H1 (cell line): Measurements from ENCODE around the gene PLXDC2. TPM values are rescaled to one million over a fixed set of nuclear protein-coding genes. Genes with fewer than 3 reads are reported as not detected.

Experiments
- CTCF ChIA-PET: fragments of 300-600 bp; sonication (Branson Sonifier 250); formaldehyde crosslinking; loops from one replicate; lab custom pipeline; 2021; ENCODE audit not compliant: partially characterized antibody; lab: Charles Lee
- POLR2A ChIA-PET: fragments of 300-600 bp; sonication (Branson Sonifier 250); formaldehyde crosslinking; loops from one replicate; lab custom pipeline; 2021; ENCODE audit warnings: inconsistent platforms; ENCODE audit not compliant: partially characterized antibody; lab: Charles Lee
- DNase-seq, 2 experiments: peaks; one replicate each; pipeline versions ENCODE4 v3.0.0 to v3.0.0-alpha.2; 2010 to 2022; ENCODE audit warnings: low spot score in 2 of 2, low read depth in 1 of 2, mixed read lengths in 1 of 2
- FAIRE-seq: peaks from 2 replicates; lab custom pipeline; 2011; peaks lifted over from hg19 to GRCh38; lab: Jason Lieb, UNC
- H2AFZ ChIP-seq: 2 replicates; pipeline ENCODE4 v1.8.1; 2012; ENCODE audit warnings: low read length, inconsistent platforms
- H2AK5ac ChIP-seq: 2 replicates; pipeline ENCODE4 v1.6.1; 2013; ENCODE audit warnings: low read depth, low read length
- H2BK120ac ChIP-seq: replicated peaks from 2 replicates; pipeline ENCODE3; 2013; ENCODE audit warnings: low read depth, low read length, inconsistent platforms
- H2BK12ac ChIP-seq: 2 replicates; pipeline ENCODE4 v1.6.1; 2013; ENCODE audit warnings: low read depth, low read length
- H2BK15ac ChIP-seq: 2 replicates; pipeline ENCODE4 v1.6.1; 2013; ENCODE audit warnings: low read length
- H2BK20ac ChIP-seq: 2 replicates; pipeline ENCODE4 v1.6.1; 2013; ENCODE audit warnings: low read length
- H2BK5ac ChIP-seq: 2 replicates; pipeline ENCODE4 v1.6.1; 2013; ENCODE audit warnings: low read depth, low read length
- H3K14ac ChIP-seq: 2 replicates; pipeline ENCODE4 v1.6.1; 2013; ENCODE audit warnings: inconsistent platforms; ENCODE audit not compliant: insufficient read length
- H3K18ac ChIP-seq: 2 replicates; pipeline ENCODE4 v1.6.1; 2013; ENCODE audit warnings: low read length; ENCODE audit errors: extremely low read depth
- H3K23ac ChIP-seq: 2 replicates; pipeline ENCODE4 v1.6.1; 2013; ENCODE audit warnings: inconsistent platforms; ENCODE audit not compliant: insufficient read length
- H3K23me2 ChIP-seq: 2 replicates; pipeline ENCODE4 v1.6.1; 2013; ENCODE audit warnings: low read depth, low read length
- H3K27ac ChIP-seq: 2 replicates; pipeline ENCODE4 v1.6.1; 2011; ENCODE audit warnings: low read depth, low read length, inconsistent platforms
- H3K27me3 ChIP-seq, 4 experiments: replicated peaks in 1 of 4; 1 replicate in 1 of 4; 2 replicates in 3 of 4; pipeline versions ENCODE4 v1.6.1 to v1.8.1; 2011 to 2013; ENCODE audit warnings: low read length in 3 of 4, mild to moderate bottlenecking in 3 of 4, inconsistent platforms in 2 of 4, mixed read lengths in 2 of 4, moderate library complexity in 1 of 4; ENCODE audit not compliant: control insufficient read depth in 3 of 4, insufficient read depth in 3 of 4; ENCODE audit errors: extremely low read depth in 1 of 4
- H3K36me3 ChIP-seq, 4 experiments: 2 replicates each; pipeline versions ENCODE4 v1.6.1 to v1.8.1; 2011 to 2013; ENCODE audit warnings: mild to moderate bottlenecking in 4 of 4, low read length in 3 of 4, moderate library complexity in 2 of 4, control low read depth in 1 of 4, inconsistent platforms in 1 of 4; ENCODE audit not compliant: insufficient read depth in 4 of 4, control insufficient read depth in 2 of 4
- H3K4ac ChIP-seq: replicated peaks from 2 replicates; pipeline ENCODE3; 2013; ENCODE audit warnings: low read length, low read depth, mixed read lengths, inconsistent platforms; ENCODE audit not compliant: insufficient read length
- H3K4me1 ChIP-seq, 4 experiments: replicated peaks in 1 of 4; 1 replicate in 1 of 4; 2 replicates in 3 of 4; pipeline versions ENCODE4 v1.6.1 to v1.8.1; 2011 to 2013; ENCODE audit warnings: low read length in 3 of 4, inconsistent platforms in 2 of 4, mixed read lengths in 1 of 4; ENCODE audit not compliant: insufficient read depth in 4 of 4, control insufficient read depth in 3 of 4
- H3K4me2 ChIP-seq, 2 experiments: 2 replicates each; pipeline versions ENCODE4 v1.6.1 to v1.8.1; 2011 to 2013; ENCODE audit warnings: low read depth in 2 of 2, low read length in 2 of 2, control low read depth in 1 of 2, inconsistent platforms in 1 of 2, mild to moderate bottlenecking in 1 of 2; ENCODE audit not compliant: insufficient read depth in 1 of 2
- H3K4me3 ChIP-seq, 4 experiments: fragments of 200-600, 300-600 bp in 1 of 4; sonication (generic), shearing (Covaris generic), sonication (Bioruptor Twin) in 1 of 4; 2 replicates each; pipeline versions ENCODE4 v1.5.1 to v1.8.1; 2011 to 2016; ENCODE audit warnings: low read length in 4 of 4, low read depth in 3 of 4, control low read depth in 2 of 4, inconsistent platforms in 2 of 4, mild to moderate bottlenecking in 2 of 4, mixed read lengths in 1 of 4, moderate library complexity in 1 of 4; ENCODE audit not compliant: insufficient read depth in 2 of 4; ENCODE audit errors: extremely low read depth in 1 of 4
- H3K56ac ChIP-seq: replicated peaks from 2 replicates; pipeline ENCODE3; 2013; ENCODE audit warnings: low read depth, mild to moderate bottlenecking, mixed read lengths, low read length, inconsistent platforms; ENCODE audit not compliant: insufficient read length
- H3K79me1 ChIP-seq: 2 replicates; pipeline ENCODE4 v1.6.1; 2013; ENCODE audit warnings: low read depth, low read length, control low read depth
- H3K79me2 ChIP-seq, 2 experiments: 2 replicates each; pipeline versions ENCODE4 v1.6.1 to v1.8.1; 2012 to 2013; ENCODE audit warnings: low read length in 2 of 2, mild to moderate bottlenecking in 2 of 2, inconsistent platforms in 1 of 2; ENCODE audit not compliant: insufficient read depth in 2 of 2, control insufficient read depth in 1 of 2
- H3K9ac ChIP-seq, 4 experiments: replicated peaks in 1 of 4; 1 replicate in 1 of 4; 2 replicates in 3 of 4; pipeline versions ENCODE4 v1.6.1 to v1.8.1; 2011 to 2013; ENCODE audit warnings: low read depth in 3 of 4, low read length in 3 of 4, control low read depth in 2 of 4, mild to moderate bottlenecking in 2 of 4, moderate library complexity in 2 of 4, inconsistent platforms in 1 of 4; ENCODE audit errors: extremely low read depth in 1 of 4
- H3K9me3 ChIP-seq, 2 experiments: 2 replicates each; pipeline versions ENCODE4 v1.6.1 to v1.8.1; 2012 to 2013; ENCODE audit warnings: mild to moderate bottlenecking in 2 of 2, moderate library complexity in 2 of 2, control low read depth in 1 of 2, inconsistent platforms in 1 of 2, low read depth in 1 of 2, low read length in 1 of 2, mixed read lengths in 1 of 2; ENCODE audit not compliant: insufficient read depth in 2 of 2
- H4K20me1 ChIP-seq, 2 experiments: replicated peaks in 1 of 2; 2 replicates each; pipeline versions ENCODE3 to v1.8.1; 2011 to 2013; ENCODE audit warnings: inconsistent platforms in 2 of 2, low read length in 2 of 2, mild to moderate bottlenecking in 1 of 2; ENCODE audit not compliant: insufficient read depth in 2 of 2, control insufficient read depth in 1 of 2
- H4K5ac ChIP-seq: 2 replicates; pipeline ENCODE4 v1.6.1; 2013; ENCODE audit warnings: low read length, low read depth, mixed read lengths, inconsistent platforms; ENCODE audit not compliant: insufficient read length
- H4K8ac ChIP-seq: 2 replicates; pipeline ENCODE4 v1.8.0; 2013; ENCODE audit warnings: mild to moderate bottlenecking, moderate library complexity, low read length, inconsistent platforms; ENCODE audit not compliant: insufficient read depth; ENCODE audit errors: extremely low read depth
- H4K91ac ChIP-seq: replicated peaks from 2 replicates; pipeline ENCODE3; 2013; ENCODE audit warnings: low read length, mixed read lengths, inconsistent platforms; ENCODE audit not compliant: insufficient read length
- JUN ChIP-seq: IDR thresholded peaks from 2 replicates; pipeline ENCODE4 v1.6.1; 2011; ENCODE audit warnings: low read depth, mild to moderate bottlenecking, improper control_type of control experiment, low read length
- POLR2AphosphoS5 ChIP-seq: IDR thresholded peaks from 2 replicates; pipeline ENCODE4 v1.6.1; 2011; ENCODE audit warnings: low read depth, low read length
- WGBS, 2 experiments: shearing (Covaris generic) in 1 of 2; methylation state at CpG; one replicate each; pipeline versions ENCODE4 v1.1.6 to v1.1.7; 2013 to 2015; ENCODE audit warnings: low lambda C conversion rate in 2 of 2, mixed read lengths in 2 of 2, inconsistent platforms in 1 of 2, low coverage in 1 of 2, missing lambda C conversion rate in 1 of 2; ENCODE audit not compliant: insufficient replicate concordance in 2 of 2, insufficient coverage in 1 of 2, insufficient read length in 1 of 2; ENCODE audit errors: extremely low coverage in 1 of 2, missing lambda C conversion rate in 1 of 2; 5-methylcytosine and 5-hydroxymethylcytosine counted together
- polyA plus RNA-seq, 7 experiments: library from polyadenylated mRNA; depleted of rRNA in 3 of 7; stranded (reverse) in 5 of 7; unstranded in 2 of 7; fragments of >200 nt in 5 of 7; fragments of 200-250 nt in 2 of 7; gene quantifications; 1 replicate in 5 of 7; 2 replicates in 1 of 7; 4 replicates in 1 of 7; pipeline versions ENCODE4 v1.2.1 to v1.2.3, GENCODE V29; 2011 to 2013; ENCODE audit warnings: missing spikeins in 2 of 7, mixed read lengths in 2 of 7
- total RNA-seq: library from RNA; stranded (reverse); fragmentation: NEBNext Ultra II Directional; extraction: Animal tissue kit (Norgen Biotek cat#: 25700); gene quantifications from 2 replicates; pipeline ENCODE4 v1.2.1, GENCODE V29; 2021

PLXDC2 gene
- total and polyA plus RNA-seq, 2 of the 8 experiments (the other 6 are each of a cell fraction or from before 2014, with no cell fraction given): 23.0 to 40.5 TPM

DNA sequence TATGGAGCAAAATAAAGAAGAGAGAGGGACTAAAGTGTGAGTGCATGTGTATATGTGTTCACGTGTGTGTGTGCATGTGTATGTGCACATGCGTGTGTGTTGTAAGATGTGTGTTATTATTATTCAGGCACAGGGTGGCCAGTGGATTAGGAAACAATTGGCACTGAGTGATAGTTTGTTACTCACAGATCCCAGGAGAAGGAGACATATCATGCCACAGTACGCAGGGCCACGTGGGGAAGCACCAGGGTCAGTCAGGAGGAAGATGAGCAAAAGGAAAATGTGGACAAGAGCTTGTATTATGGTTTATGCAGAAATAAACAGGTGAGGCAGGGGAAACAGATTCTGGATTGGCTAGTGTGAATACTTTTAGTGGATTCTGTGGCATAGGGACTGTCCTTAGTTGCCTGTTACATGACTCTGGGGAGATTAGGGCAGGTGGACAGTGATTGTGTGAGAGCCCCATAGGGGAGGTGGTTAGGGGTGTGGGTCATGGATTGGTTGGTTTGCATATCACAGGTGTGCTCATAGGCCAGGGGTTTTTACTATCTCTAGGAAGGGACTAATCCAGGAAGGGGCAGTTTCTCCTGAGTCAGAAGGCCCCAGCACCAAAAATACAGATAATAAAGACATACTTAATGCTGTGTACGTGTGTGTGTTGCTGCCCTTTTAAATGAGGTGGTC, 90.0 kb downstream of the PLXDC2 start:
- peaks cover 2 to 6% of the 10 kb centered on the region in 2 experiments for H4K20me1 ChIP-seq
- WGBS, 2 experiments: 93% methylated on average over 5 of the region's 5 CpGs; no CpG with 5 or more reads in 1 of the 2 experiments
- H3K18ac ChIP-seq: no peak overlapping the region
- H2BK5ac ChIP-seq: no peak overlapping the region
- no peak overlapping the region for H2BK20ac ChIP-seq
- no peak overlapping the region for H2BK120ac ChIP-seq
- H3K36me3 ChIP-seq: no peaks in the 10 kb centered on the region
- H3K14ac ChIP-seq: no peak overlapping the region
- no peak overlapping the region for H4K8ac ChIP-seq
- CTCF ChIA-PET: interaction anchor here (1.3 kb wide), 1 partner anchor 11 kb away, joined by 3 read pairs; no protein-coding TSS in a partner anchor
- H2BK15ac ChIP-seq: no peak overlapping the region
- peaks cover 5 to 84% of the 10 kb centered on the region in 2 experiments for H3K79me2 ChIP-seq
- FAIRE-seq: no peak
- DNase-seq: no peak
- H3K4me2 ChIP-seq: no peak overlapping the region
- H4K5ac ChIP-seq: no peak overlapping the region
- no peak overlapping the region for H4K91ac ChIP-seq
- TF ChIP-seq POLR2AphosphoS5 (no peak), JUN (no peak)
- H3K79me1 ChIP-seq: peaks cover 3% of the 10 kb centered on the region; the same call in 1 of the 2 replicates
- H2AFZ ChIP-seq: no peak overlapping the region
- H3K23me2 ChIP-seq: no peaks in the 10 kb centered on the region
- POLR2A ChIA-PET: interaction anchor here (0.7 kb wide), 1 partner anchor 12 kb away, joined by 3 read pairs; no protein-coding TSS in a partner anchor
- no peaks in the 10 kb centered on the region for H3K9me3 ChIP-seq
- H3K23ac ChIP-seq: no peak overlapping the region
- H3K56ac ChIP-seq: no peak overlapping the region
- H3K9ac ChIP-seq: no peak overlapping the region
- H3K27me3 ChIP-seq: no peaks in the 10 kb centered on the region
- no peak overlapping the region for H3K27ac ChIP-seq
- H3K4ac ChIP-seq: no peak overlapping the region
- no peak overlapping the region for H3K4me3 ChIP-seq
- peaks cover 0 to 13% (median 6%) of the 10 kb centered on the region in 4 experiments; a peak in 5 of 7 replicates for H3K4me1 ChIP-seq
- H2BK12ac ChIP-seq: no peak overlapping the region
- no peak overlapping the region; the same call in 1 of the 2 replicates for H2AK5ac ChIP-seq
